ENCODE data around the gene MAB21L4. TPM values are rescaled to one million over a fixed set of nuclear protein-coding genes. Genes with fewer than 3 reads are reported as not detected.
A peak's percentile ranks its signal among the peaks of the same experiment; 100 is the strongest.

MAB21L4 gene
- total RNA-seq, 2 donors from 2014 or later, result 6.1 to 22.2 TPM

- Histone ChIP-seq H3K4me1 (no peaks in the 10 kb centered on the region), H3K27ac (no peak overlapping the region)
Observed at GRCh38 chr2:240914645-240915525, 18.9 kb upstream of the MAB21L4 start.

GRCh38 chr2:240913810-240914644 lies 18.1 kb upstream of the MAB21L4 start:
- intact Hi-C loops (cut with DNase I), result no loop called here
- peaks cover 3% of the 10 kb centered on the region for H3K27me3 ChIP-seq
- peak; percentile 63 for DNase-seq
- TF ChIP-seq CTCF (IDR thresholded peaks at IDR 0.05), result peak; percentile 93
- no peaks in the 10 kb centered on the region for H3K36me3 ChIP-seq
- H3K4me3 ChIP-seq, result no peak overlapping the region
- no peaks in the 10 kb centered on the region for H3K4me1 ChIP-seq
- H3K9me3 ChIP-seq, result no peaks in the 10 kb centered on the region
- no peak overlapping the region for H3K27ac ChIP-seq
- H3K9ac ChIP-seq (ENCODE audit: low read depth in 2 of 2, low read length in 2 of 2), result no peak overlapping the region

More at GRCh38 chr2:240914645-240915525, 18.9 kb upstream of the MAB21L4 start:
- intact Hi-C loops (cut with DNase I), result no loop called here
- no peak for DNase-seq
- peaks cover 3% of the 10 kb centered on the region for H3K27me3 ChIP-seq
- no peak for TF ChIP-seq CTCF (IDR thresholded peaks at IDR 0.05)
- no peaks in the 10 kb centered on the region for H3K36me3 ChIP-seq
- no peak overlapping the region for H3K4me3 ChIP-seq
- H3K9me3 ChIP-seq, result no peaks in the 10 kb centered on the region
- no peak overlapping the region for H3K9ac ChIP-seq (ENCODE audit: low read depth in 2 of 2, low read length in 2 of 2)

GRCh38 chr2:240912878-240913809 lies 17.2 kb upstream of the MAB21L4 start:
- Histone ChIP-seq H3K4me3 (no peak overlapping the region), H3K9ac (ENCODE audit: low read depth in 2 of 2, low read length in 2 of 2) (no peak overlapping the region), H3K27ac (no peak overlapping the region), H3K4me1 (no peaks in the 10 kb centered on the region), H3K27me3 (peaks cover 3% of the 10 kb centered on the region), H3K36me3 (no peaks in the 10 kb centered on the region), H3K9me3 (no peaks in the 10 kb centered on the region)
- no peak for DNase-seq
- intact Hi-C loops (cut with DNase I), result no loop called here
- TF ChIP-seq CTCF (IDR thresholded peaks at IDR 0.05), result no peak

DNA sequence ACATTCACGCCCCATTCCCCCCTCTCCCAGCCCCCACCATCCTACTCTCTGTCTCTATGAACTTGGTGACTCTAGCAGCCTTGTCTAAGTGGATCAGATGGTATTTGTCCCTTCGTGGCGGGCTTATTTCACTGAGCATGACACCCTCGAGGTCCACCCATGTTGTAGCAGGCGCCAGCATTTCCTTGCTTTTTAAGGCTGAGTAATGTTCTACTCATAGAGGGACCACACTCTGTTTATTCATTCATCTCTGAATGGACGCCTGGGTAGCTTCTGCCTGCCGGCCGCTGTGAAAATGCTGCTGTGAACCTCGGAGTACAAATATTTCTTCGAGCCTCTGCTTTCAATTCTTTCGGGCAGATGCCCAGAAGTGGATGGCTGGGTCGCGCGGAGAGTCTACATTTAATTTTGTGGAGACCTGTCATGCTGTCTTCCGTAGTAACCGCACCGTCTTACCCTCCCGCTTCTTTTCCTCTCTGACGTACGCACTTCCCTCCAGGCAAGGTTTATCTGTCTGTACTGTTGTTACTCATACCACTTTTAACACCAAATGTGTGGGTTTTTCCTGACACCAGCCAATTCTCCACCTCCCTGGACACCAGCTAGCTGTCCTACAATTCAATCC lies 15.8 kb upstream of the MAB21L4 start:
- Histone ChIP-seq H3K4me1 (no peaks in the 10 kb centered on the region), H3K27ac (no peak overlapping the region), H3K27me3 (peaks cover 6% of the 10 kb centered on the region), H3K9ac (ENCODE audit: low read depth in 2 of 2, low read length in 2 of 2) (no peak overlapping the region), H3K4me3 (no peak overlapping the region), H3K9me3 (no peaks in the 10 kb centered on the region), H3K36me3 (no peaks in the 10 kb centered on the region)
- DNase-seq, result no peak
- no peak for TF ChIP-seq CTCF (IDR thresholded peaks at IDR 0.05)
- intact Hi-C loops (cut with DNase I), result no loop called here

Measured in colonic mucosa (tissue), 4 donors.